Central memory CD4-positive, alpha-beta T cell (primary cell): Measurements from ENCODE around the gene CLIC5.

Source experiments
- DNase-seq: peaks from one replicate; pipeline ENCODE4 v3.0.0; 2022

The CLIC5 gene

GRCh38 chr6:45922728-45923351 is 92.8 kb downstream of the CLIC5 start:
- DNase-seq, result peak; percentile 22

GRCh38 chr6:45921691-45922281 is 93.9 kb downstream of the CLIC5 start:
- no peak for DNase-seq

GRCh38 chr6:45920819-45921511 is 94.7 kb downstream of the CLIC5 start:
- no peak for DNase-seq

- no peak for DNase-seq
These were observed 98.2 kb downstream of the CLIC5 start for GRCh38 chr6:45917439-45917838.

- DNase-seq, result no peak
These were observed 99.0 kb downstream of the CLIC5 start for GRCh38 chr6:45916692-45917091.

- no peak for DNase-seq
These were observed 99.7 kb downstream of the CLIC5 start for GRCh38 chr6:45915780-45916468.

- no peak for DNase-seq
These were observed 104.0 kb downstream of the CLIC5 start for GRCh38 chr6:45911691-45912090.

GRCh38 chr6:45903959-45904358 is 111.7 kb downstream of the CLIC5 start:
- no peak for DNase-seq

- DNase-seq, result no peak
These were observed 112.7 kb downstream of the CLIC5 start for GRCh38 chr6:45902984-45903383.

GRCh38 chr6:45901767-45902650 is 113.7 kb downstream of the CLIC5 start:
- DNase-seq, result no peak

- DNase-seq, result no peak
These were observed 114.6 kb downstream of the CLIC5 start for GRCh38 chr6:45900808-45901752.

- DNase-seq, result no peak
These were observed 116.0 kb downstream of the CLIC5 start for GRCh38 chr6:45899683-45899946.

- no peak for DNase-seq
These were observed 116.5 kb downstream of the CLIC5 start for GRCh38 chr6:45898941-45899682.

- DNase-seq, result no peak
These were observed 118.7 kb downstream of the CLIC5 start for GRCh38 chr6:45896783-45897441.

GRCh38 chr6:45895569-45895968 is 120.1 kb downstream of the CLIC5 start:
- DNase-seq, result no peak

- no peak for DNase-seq
These were observed 122.9 kb downstream of the CLIC5 start for GRCh38 chr6:45892696-45893245.

- DNase-seq, result no peak
These were observed 123.5 kb downstream of the CLIC5 start for GRCh38 chr6:45892196-45892595.

- no peak for DNase-seq
These were observed 128.9 kb downstream of the CLIC5 start for GRCh38 chr6:45886776-45887175.

- DNase-seq, result no peak
These were observed 131.3 kb downstream of the CLIC5 start for GRCh38 chr6:45884336-45884735.

- DNase-seq, result no peak
These were observed 133.0 kb downstream of the CLIC5 start for GRCh38 chr6:45882671-45883070.
